ENCODE measurements around the gene GABBR2.

Gene GABBR2

GRCh38 chr9:98248737-98249474, 459.8 kb downstream of the GABBR2 start:
- H3K27ac ChIP-seq = no peak overlapping the region
- TF ChIP-seq ZFX (IDR thresholded peaks at IDR 0.05) (no peak), CTCF (conservative IDR thresholded peaks at IDR 0.05) (no peak)

- TF ChIP-seq CTCF (conservative IDR thresholded peaks at IDR 0.05) (no peak), ZFX (IDR thresholded peaks at IDR 0.05) (no peak)
Observed at GRCh38 chr9:98247831-98248657, 460.7 kb downstream of the GABBR2 start.

GRCh38 chr9:98242426-98242825, 466.3 kb downstream of the GABBR2 start:
- no peak overlapping the region for H3K27ac ChIP-seq
- TF ChIP-seq ZFX (IDR thresholded peaks at IDR 0.05) = no peak
- TF ChIP-seq CTCF (conservative IDR thresholded peaks at IDR 0.05) = no peak

More at GRCh38 chr9:98247831-98248657, 460.7 kb downstream of the GABBR2 start:
- H3K27ac ChIP-seq = no peak overlapping the region

GRCh38 chr9:98241357-98242300, 467.1 kb downstream of the GABBR2 start:
- no peak for TF ChIP-seq CTCF (conservative IDR thresholded peaks at IDR 0.05)
- TF ChIP-seq ZFX (IDR thresholded peaks at IDR 0.05) = no peak
- H3K27ac ChIP-seq = no peak overlapping the region

GRCh38 chr9:98240475-98240874, 468.3 kb downstream of the GABBR2 start:
- H3K27ac ChIP-seq = no peak overlapping the region
- no peak for TF ChIP-seq CTCF (conservative IDR thresholded peaks at IDR 0.05)
- no peak for TF ChIP-seq ZFX (IDR thresholded peaks at IDR 0.05)
